HepG2 (cell line): ENCODE results near the gene SMAD7. TPM values are rescaled to one million over a fixed set of nuclear protein-coding genes. Genes with fewer than 3 reads are reported as not detected.

ENCODE experiments used
- CHD4 ChIP-seq: fragments of 200-600 bp; sonication (generic); IDR thresholded peaks from 2 replicates; pipeline ENCODE4 v1.7.0; 2017; ENCODE audit warnings: mild to moderate bottlenecking, low read length, borderline replicate concordance
- IRX3 ChIP-seq: sonication (generic); formaldehyde crosslinking; IDR thresholded peaks from 2 replicates; pipeline ENCODE4 v1.8.1; 2023; ENCODE audit warnings: mild to moderate bottlenecking, low read depth, missing genetic modification reagents, borderline replicate concordance
- KDM5A ChIP-seq: fragments of 200-600 bp; sonication (generic); IDR thresholded peaks from 2 replicates; pipeline ENCODE4 v1.7.0; 2018; ENCODE audit warnings: antibody characterized with exemption, mild to moderate bottlenecking, low read length, borderline replicate concordance
- MAFG ChIP-seq: sonication (generic); formaldehyde crosslinking; IDR thresholded peaks from 2 replicates; pipeline ENCODE4 v1.5.1; 2020; ENCODE audit warnings: mild to moderate bottlenecking, missing genetic modification reagents
- NCOA1 ChIP-seq: sonication (generic); formaldehyde crosslinking; IDR thresholded peaks from 2 replicates; pipeline ENCODE4 v1.9.0; 2021; ENCODE audit warnings: missing genetic modification reagents
- NRL ChIP-seq: sonication (generic); formaldehyde crosslinking; IDR thresholded peaks from 2 replicates; pipeline ENCODE4 v1.5.0; 2020; ENCODE audit warnings: missing genetic modification reagents, mild to moderate bottlenecking, moderate library complexity, borderline replicate concordance
- POLR2AphosphoS5 ChIP-seq: IDR thresholded peaks from 2 replicates; pipeline ENCODE4 v1.6.1; 2012; ENCODE audit warnings: low read depth, low read length
- SALL2 ChIP-seq: sonication (generic); formaldehyde crosslinking; IDR thresholded peaks from 2 replicates; pipeline ENCODE4 v1.8.1; 2023; ENCODE audit warnings: mild to moderate bottlenecking, missing genetic modification reagents, inconsistent platforms
- SCMH1 ChIP-seq: sonication (generic); formaldehyde crosslinking; IDR thresholded peaks from 2 replicates; pipeline ENCODE4 v1.9.0; 2021; ENCODE audit warnings: missing genetic modification reagents, mild to moderate bottlenecking, borderline replicate concordance
- TEAD3 ChIP-seq: optimal IDR thresholded peaks from 2 replicates; pipeline ENCODE3; 2016; ENCODE audit warnings: borderline replicate concordance
- ZFP62 ChIP-seq: sonication (generic); formaldehyde crosslinking; IDR thresholded peaks from 2 replicates; pipeline ENCODE4 v1.4.0; 2020; ENCODE audit warnings: missing genetic modification reagents
- ZHX2 ChIP-seq, 2 experiments: sonication (generic) in 1 of 2; formaldehyde crosslinking in 1 of 2; IDR thresholded peaks; 2 replicates each; pipeline versions ENCODE4 v1.6.1 to v1.9.0; 2014 to 2022; ENCODE audit warnings: antibody characterized with exemption in 1 of 2, borderline replicate concordance in 1 of 2, inconsistent platforms in 1 of 2, low read depth in 1 of 2, missing genetic modification reagents in 1 of 2
- ZNF101 ChIP-seq: sonication (generic); formaldehyde crosslinking; IDR thresholded peaks from 2 replicates; pipeline ENCODE4 v1.4.0; 2020; ENCODE audit warnings: mild to moderate bottlenecking, low read depth, missing genetic modification reagents, borderline replicate concordance
- ZNF432 ChIP-seq: sonication (generic); formaldehyde crosslinking; IDR thresholded peaks from 2 replicates; pipeline ENCODE4 v1.5.0; 2020; ENCODE audit warnings: missing genetic modification reagents, mild to moderate bottlenecking, borderline replicate concordance
- ZNF577 ChIP-seq: sonication (generic); formaldehyde crosslinking; IDR thresholded peaks from 2 replicates; pipeline ENCODE4 v1.4.0; 2020; ENCODE audit warnings: mild to moderate bottlenecking, low read depth, missing genetic modification reagents, borderline replicate concordance
- ZNF619 ChIP-seq: sonication (generic); formaldehyde crosslinking; IDR thresholded peaks from 2 replicates; pipeline ENCODE4 v1.4.0; 2020; ENCODE audit warnings: mild to moderate bottlenecking, missing genetic modification reagents
- ZNF670 ChIP-seq: sonication (generic); formaldehyde crosslinking; IDR thresholded peaks from 2 replicates; pipeline ENCODE4 v1.8.0; 2022; ENCODE audit warnings: mild to moderate bottlenecking, missing genetic modification reagents, borderline replicate concordance
- ZNF7 ChIP-seq: IDR thresholded peaks from 2 replicates; pipeline ENCODE4 v1.6.1; 2016; ENCODE audit warnings: missing biosample characterization, missing genetic modification reagents
- ZNF709 ChIP-seq: sonication (generic); formaldehyde crosslinking; IDR thresholded peaks from 2 replicates; pipeline ENCODE4 v1.5.0; 2020; ENCODE audit warnings: mild to moderate bottlenecking, missing genetic modification reagents
- ZNF761 ChIP-seq: sonication (generic); formaldehyde crosslinking; conservative IDR thresholded peaks from 2 replicates; pipeline ENCODE4 v1.4.0; 2020; ENCODE audit warnings: mild to moderate bottlenecking, missing genetic modification reagents
- ZNF83 ChIP-seq: sonication (generic); formaldehyde crosslinking; IDR thresholded peaks from 2 replicates; pipeline ENCODE4 v1.4.0; 2020; ENCODE audit warnings: missing genetic modification reagents, mild to moderate bottlenecking, borderline replicate concordance
- ZZZ3 ChIP-seq: sonication (generic); formaldehyde crosslinking; IDR thresholded peaks from 2 replicates; pipeline ENCODE4 v1.4.0; 2020; ENCODE audit warnings: missing genetic modification reagents, mild to moderate bottlenecking, borderline replicate concordance
- polyA plus RNA-seq, 8 experiments: library from polyadenylated mRNA; depleted of rRNA in 3 of 8; stranded (reverse) in 7 of 8; unstranded in 1 of 8; fragments of >200 nt; fragmentation: Illumina TruSeq in 4 of 8; extraction: Trizol in 4 of 8; gene quantifications; 2 replicates each; pipeline versions ENCODE4 v1.2.1 to v1.2.3, GENCODE V29; 2011 to 2016; ENCODE audit warnings: low read depth in 4 of 8, missing spikeins in 1 of 8, mixed read lengths in 1 of 8; ENCODE audit not compliant: insufficient read depth in 1 of 8
- total RNA-seq, 5 experiments: library from RNA; depleted of rRNA; stranded (reverse); fragments of >200 nt; fragmentation: Illumina TruSeq; extraction: Trizol; gene quantifications; 2 replicates each; pipeline ENCODE4 v1.2.3, GENCODE V29; 2016; ENCODE audit warnings: low read depth in 1 of 5
- TF ChIP-seq, protein P1 (sequence below): sonication (generic); formaldehyde crosslinking; IDR thresholded peaks from 2 replicates; pipeline ENCODE4 v1.5.0; 2020; ENCODE audit warnings: missing genetic modification reagents

Gene SMAD7
- total and polyA plus RNA-seq, 2 of the 13 experiments (the other 11 are each of a cell fraction or from before 2014, with no cell fraction given) = 17.4 to 24.7 TPM

DNA sequence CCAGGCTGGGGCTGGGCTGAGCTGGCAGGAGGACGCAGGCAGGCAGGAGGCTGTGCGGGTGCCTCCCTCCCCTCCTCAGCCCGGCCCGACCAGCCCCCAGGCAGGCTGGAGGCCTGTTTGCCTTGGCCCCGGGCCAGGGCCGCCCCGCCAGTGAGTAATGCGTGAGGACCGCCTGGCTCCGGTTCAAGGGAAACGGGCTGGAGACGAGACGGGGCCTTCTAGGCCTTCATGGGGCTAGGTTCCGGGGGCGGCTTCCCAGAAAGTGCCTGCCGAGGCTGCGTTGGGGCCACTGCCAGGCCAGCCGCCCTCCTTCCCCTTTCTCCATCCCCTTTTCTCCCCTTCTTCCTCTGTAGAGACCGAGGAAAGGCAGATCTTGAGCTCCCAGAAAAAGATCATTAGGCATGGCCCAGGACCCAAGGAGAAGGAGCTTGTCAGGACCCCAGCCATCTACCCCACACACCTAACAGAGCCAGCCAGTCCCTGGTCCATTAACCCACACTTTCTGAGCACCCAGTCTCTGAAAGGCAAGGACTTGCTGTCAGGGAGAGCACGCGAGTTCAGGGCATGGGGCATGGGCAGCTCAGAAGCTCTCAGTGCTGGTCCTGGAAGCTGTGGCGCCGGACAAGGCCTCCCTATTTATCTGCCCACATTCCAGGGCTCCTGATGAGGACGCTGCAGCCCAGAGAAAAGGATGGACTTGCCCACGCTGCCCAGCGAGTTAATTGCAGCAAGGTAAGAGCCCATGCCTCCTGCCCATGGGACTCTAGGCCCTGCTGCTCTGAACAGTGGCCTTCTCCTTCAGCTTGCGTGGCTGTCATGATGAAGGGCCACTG, 48.5 kb downstream of the SMAD7 start (continued):
- no peak for TF ChIP-seq NCOA1
- TF ChIP-seq ZFP62 (CRISPR knock-in tag) = no peak
- TF ChIP-seq ZNF7 (CRISPR knock-in tag) = no peak
- TF ChIP-seq ZNF83 (CRISPR knock-in tag) = no peak
- 0 out of 2 replicates have a peak, but pooled peaks have one; percentile 21 for TF ChIP-seq IRX3 (CRISPR knock-in tag)
- TF ChIP-seq ZNF670 (CRISPR knock-in tag) = no peak
- peak; percentile 89 for TF ChIP-seq TEAD3
- TF ChIP-seq ZNF709 = peak; percentile 56; the same call in 1 of the 2 replicates
- TF ChIP-seq NRL (CRISPR knock-in tag) = no peak
- no peak for TF ChIP-seq ZNF761
- TF ChIP-seq ZHX2 (IDR thresholded peaks at IDR 0.05; ENCODE audit: low read depth) = no peak
- no peak for TF ChIP-seq ZHX2 (CRISPR knock-in tag; IDR thresholded peaks at IDR 0.05; ENCODE audit: borderline replicate concordance)
- no peak for TF ChIP-seq ZNF577
- peak; percentile 27; the same call in 1 of the 2 replicates for TF ChIP-seq SALL2 (CRISPR knock-in tag)
- TF ChIP-seq, protein P1, sequence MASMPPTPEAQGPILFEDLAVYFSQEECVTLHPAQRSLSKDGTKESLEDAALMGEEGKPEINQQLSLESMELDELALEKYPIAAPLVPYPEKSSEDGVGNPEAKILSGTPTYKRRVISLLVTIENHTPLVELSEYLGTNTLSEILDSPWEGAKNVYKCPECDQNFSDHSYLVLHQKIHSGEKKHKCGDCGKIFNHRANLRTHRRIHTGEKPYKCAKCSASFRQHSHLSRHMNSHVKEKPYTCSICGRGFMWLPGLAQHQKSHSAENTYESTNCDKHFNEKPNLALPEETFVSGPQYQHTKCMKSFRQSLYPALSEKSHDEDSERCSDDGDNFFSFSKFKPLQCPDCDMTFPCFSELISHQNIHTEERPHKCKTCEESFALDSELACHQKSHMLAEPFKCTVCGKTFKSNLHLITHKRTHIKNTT (CRISPR knock-in tag) = no peak
- TF ChIP-seq SCMH1 = no peak
- TF ChIP-seq CHD4 = no peak
- no peak; the same call in 1 of the 2 replicates for TF ChIP-seq ZZZ3 (CRISPR knock-in tag)
- no peak for TF ChIP-seq ZNF101 (CRISPR knock-in tag)
- TF ChIP-seq MAFG (CRISPR knock-in tag) = no peak
- no peak for TF ChIP-seq ZNF619
- TF ChIP-seq ZNF432 (CRISPR knock-in tag) = no peak
- TF ChIP-seq POLR2AphosphoS5 = no peak
- no peak for TF ChIP-seq KDM5A
